Measurements from ENCODE around the gene PAX2. TPM values are rescaled to one million over a fixed set of nuclear protein-coding genes. Genes with fewer than 3 reads are reported as not detected.

PAX2 gene
- total RNA-seq, 1 experiment from 2014 or later: 0.45 TPM

DNA sequence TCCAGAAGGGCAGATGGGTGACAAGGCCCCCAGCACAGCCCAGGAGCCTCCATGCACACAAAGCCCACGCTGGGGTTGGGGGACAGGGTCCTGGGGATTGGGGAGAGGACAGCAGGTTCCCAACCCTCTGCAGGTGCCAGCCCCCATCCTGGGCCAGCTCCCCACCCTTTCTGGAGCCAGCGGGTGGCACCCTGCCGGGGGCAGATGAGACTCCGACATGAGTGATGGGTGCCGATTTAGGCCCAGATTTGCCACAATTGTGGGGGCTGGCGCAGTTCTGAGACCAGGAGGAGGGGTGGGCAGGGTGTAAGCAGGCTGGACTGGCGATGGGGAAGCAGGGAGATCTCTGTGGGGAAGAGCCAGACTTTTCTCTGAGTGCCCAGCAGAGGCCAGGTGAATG lies 118.1 kb downstream of the PAX2 start:
- H3K9me3 Mint-ChIP-seq (ENCODE audit: unreplicated experiment): no peaks in the 10 kb centered on the region
- Histone ChIP-seq H3K36me3 (ENCODE audit: control insufficient read depth, insufficient read depth, low read length) (no peaks in the 10 kb centered on the region; the same call in 1 of the 2 replicates), H3K27me3 (replicated peaks; ENCODE audit: control insufficient read depth, insufficient read depth, low read length) (no peaks in the 10 kb centered on the region), H3K4me3 (ENCODE audit: low read depth, low read length) (no peak overlapping the region), H3K4me1 (no peaks in the 10 kb centered on the region), H3K9me3 (no peaks in the 10 kb centered on the region)
- intact Hi-C loops (cut with micrococcal nuclease; ENCODE audit: unreplicated experiment): no loop called here
- BruUV-seq (replicated peaks): no TSS peak
- DNase-seq: no peak
- H3K27ac Mint-ChIP-seq (ENCODE audit: unreplicated experiment): no peak overlapping the region
- H3K4me3 Mint-ChIP-seq (ENCODE audit: unreplicated experiment): no peak overlapping the region
- no peaks in the 10 kb centered on the region for H3K4me1 Mint-ChIP-seq (ENCODE audit: low read depth, unreplicated experiment)
- POLR2A ChIA-PET: no interaction called here
- H3K36me3 Mint-ChIP-seq (ENCODE audit: insufficient read depth, unreplicated experiment): no peaks in the 10 kb centered on the region
- peaks cover 7% of the 10 kb centered on the region for H3K27me3 Mint-ChIP-seq (ENCODE audit: insufficient read depth, unreplicated experiment)
- CTCF ChIA-PET: no interaction called here
- TF ChIP-seq, protein P1, sequence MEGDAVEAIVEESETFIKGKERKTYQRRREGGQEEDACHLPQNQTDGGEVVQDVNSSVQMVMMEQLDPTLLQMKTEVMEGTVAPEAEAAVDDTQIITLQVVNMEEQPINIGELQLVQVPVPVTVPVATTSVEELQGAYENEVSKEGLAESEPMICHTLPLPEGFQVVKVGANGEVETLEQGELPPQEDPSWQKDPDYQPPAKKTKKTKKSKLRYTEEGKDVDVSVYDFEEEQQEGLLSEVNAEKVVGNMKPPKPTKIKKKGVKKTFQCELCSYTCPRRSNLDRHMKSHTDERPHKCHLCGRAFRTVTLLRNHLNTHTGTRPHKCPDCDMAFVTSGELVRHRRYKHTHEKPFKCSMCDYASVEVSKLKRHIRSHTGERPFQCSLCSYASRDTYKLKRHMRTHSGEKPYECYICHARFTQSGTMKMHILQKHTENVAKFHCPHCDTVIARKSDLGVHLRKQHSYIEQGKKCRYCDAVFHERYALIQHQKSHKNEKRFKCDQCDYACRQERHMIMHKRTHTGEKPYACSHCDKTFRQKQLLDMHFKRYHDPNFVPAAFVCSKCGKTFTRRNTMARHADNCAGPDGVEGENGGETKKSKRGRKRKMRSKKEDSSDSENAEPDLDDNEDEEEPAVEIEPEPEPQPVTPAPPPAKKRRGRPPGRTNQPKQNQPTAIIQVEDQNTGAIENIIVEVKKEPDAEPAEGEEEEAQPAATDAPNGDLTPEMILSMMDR (IDR thresholded peaks at IDR 0.05; ENCODE audit: insufficient read depth in 1 of 2, low read depth in 1 of 2, low read length in 1 of 2, severe bottlenecking in 1 of 2, unreplicated experiment in 1 of 2): no peak

- no peak overlapping the region for H3K4me3 Mint-ChIP-seq (ENCODE audit: unreplicated experiment)
- no peaks in the 10 kb centered on the region for H3K9me3 ChIP-seq
- no peak overlapping the region for H3K4me3 ChIP-seq (ENCODE audit: low read depth, low read length)
- H3K27me3 Mint-ChIP-seq (ENCODE audit: insufficient read depth, unreplicated experiment): peaks cover 7% of the 10 kb centered on the region
- ChIA-PET CTCF (no interaction called here), POLR2A (no interaction called here)
- no peaks in the 10 kb centered on the region for H3K4me1 Mint-ChIP-seq (ENCODE audit: low read depth, unreplicated experiment)
- H3K36me3 Mint-ChIP-seq (ENCODE audit: insufficient read depth, unreplicated experiment): no peaks in the 10 kb centered on the region
- intact Hi-C loops (cut with micrococcal nuclease; ENCODE audit: unreplicated experiment): no loop called here
- TF ChIP-seq, protein P1 (IDR thresholded peaks at IDR 0.05; ENCODE audit: insufficient read depth in 1 of 2, low read depth in 1 of 2, low read length in 1 of 2, severe bottlenecking in 1 of 2, unreplicated experiment in 1 of 2): no peak
- H3K9me3 Mint-ChIP-seq (ENCODE audit: unreplicated experiment): no peaks in the 10 kb centered on the region
- H3K27ac Mint-ChIP-seq (ENCODE audit: unreplicated experiment): no peak overlapping the region
- H3K27me3 ChIP-seq (replicated peaks; ENCODE audit: control insufficient read depth, insufficient read depth, low read length): no peaks in the 10 kb centered on the region
- BruUV-seq (replicated peaks): no TSS peak
- no peaks in the 10 kb centered on the region for H3K4me1 ChIP-seq
- no peaks in the 10 kb centered on the region; the same call in 1 of the 2 replicates for H3K36me3 ChIP-seq (ENCODE audit: control insufficient read depth, insufficient read depth, low read length)
- DNase-seq: no peak
Measured at GRCh38 chr10:100864036-100864885, 118.9 kb downstream of the PAX2 start.

DNA sequence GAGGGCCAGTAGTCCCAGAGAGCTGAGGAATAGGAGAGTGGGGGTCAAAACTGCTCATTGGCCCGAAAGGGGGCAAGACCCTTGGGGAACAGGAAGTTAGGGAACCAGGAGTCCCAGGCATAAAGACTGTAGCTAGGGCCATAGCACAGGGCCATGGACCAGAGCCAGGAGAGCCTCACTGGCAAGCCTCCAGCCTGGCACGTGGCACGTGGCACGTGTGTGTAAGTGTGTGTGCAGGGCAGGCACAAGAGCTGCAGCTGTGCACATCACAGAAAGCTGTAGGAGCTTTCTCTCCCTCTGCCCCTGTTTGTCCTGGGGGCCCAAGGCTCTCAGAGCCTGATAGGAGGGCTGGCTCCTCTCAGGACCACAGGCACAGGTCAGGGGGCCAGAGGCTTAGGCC lies 119.6 kb downstream of the PAX2 start:
- Mint-ChIP-seq H3K4me1 (ENCODE audit: low read depth, unreplicated experiment) (no peaks in the 10 kb centered on the region), H3K9me3 (ENCODE audit: unreplicated experiment) (no peaks in the 10 kb centered on the region), H3K27ac (ENCODE audit: unreplicated experiment) (no peak overlapping the region), H3K4me3 (ENCODE audit: unreplicated experiment) (no peak overlapping the region), H3K27me3 (ENCODE audit: insufficient read depth, unreplicated experiment) (peaks cover 7% of the 10 kb centered on the region), H3K36me3 (ENCODE audit: insufficient read depth, unreplicated experiment) (no peaks in the 10 kb centered on the region)
- intact Hi-C loops (cut with micrococcal nuclease; ENCODE audit: unreplicated experiment): no loop called here
- H3K4me1 ChIP-seq: no peaks in the 10 kb centered on the region
- ChIA-PET POLR2A (no interaction called here), CTCF (no interaction called here)
- no peaks in the 10 kb centered on the region for H3K27me3 ChIP-seq (replicated peaks; ENCODE audit: control insufficient read depth, insufficient read depth, low read length)
- DNase-seq: no peak
- no peaks in the 10 kb centered on the region; the same call in 1 of the 2 replicates for H3K36me3 ChIP-seq (ENCODE audit: control insufficient read depth, insufficient read depth, low read length)
- H3K9me3 ChIP-seq: no peaks in the 10 kb centered on the region
- no TSS peak for BruUV-seq (replicated peaks)
- TF ChIP-seq, protein P1 (IDR thresholded peaks at IDR 0.05; ENCODE audit: insufficient read depth in 1 of 2, low read depth in 1 of 2, low read length in 1 of 2, severe bottlenecking in 1 of 2, unreplicated experiment in 1 of 2): no peak
- no peak overlapping the region for H3K4me3 ChIP-seq (ENCODE audit: low read depth, low read length)

Data from Caco-2 (cell line).